ENCODE results near the gene ETS2. TPM values are rescaled to one million over a fixed set of nuclear protein-coding genes. Genes with fewer than 3 reads are reported as not detected.

The ETS2 gene
- total RNA-seq, 2 experiments from 2014 or later: 28.7 to 30.3 TPM

DNA sequence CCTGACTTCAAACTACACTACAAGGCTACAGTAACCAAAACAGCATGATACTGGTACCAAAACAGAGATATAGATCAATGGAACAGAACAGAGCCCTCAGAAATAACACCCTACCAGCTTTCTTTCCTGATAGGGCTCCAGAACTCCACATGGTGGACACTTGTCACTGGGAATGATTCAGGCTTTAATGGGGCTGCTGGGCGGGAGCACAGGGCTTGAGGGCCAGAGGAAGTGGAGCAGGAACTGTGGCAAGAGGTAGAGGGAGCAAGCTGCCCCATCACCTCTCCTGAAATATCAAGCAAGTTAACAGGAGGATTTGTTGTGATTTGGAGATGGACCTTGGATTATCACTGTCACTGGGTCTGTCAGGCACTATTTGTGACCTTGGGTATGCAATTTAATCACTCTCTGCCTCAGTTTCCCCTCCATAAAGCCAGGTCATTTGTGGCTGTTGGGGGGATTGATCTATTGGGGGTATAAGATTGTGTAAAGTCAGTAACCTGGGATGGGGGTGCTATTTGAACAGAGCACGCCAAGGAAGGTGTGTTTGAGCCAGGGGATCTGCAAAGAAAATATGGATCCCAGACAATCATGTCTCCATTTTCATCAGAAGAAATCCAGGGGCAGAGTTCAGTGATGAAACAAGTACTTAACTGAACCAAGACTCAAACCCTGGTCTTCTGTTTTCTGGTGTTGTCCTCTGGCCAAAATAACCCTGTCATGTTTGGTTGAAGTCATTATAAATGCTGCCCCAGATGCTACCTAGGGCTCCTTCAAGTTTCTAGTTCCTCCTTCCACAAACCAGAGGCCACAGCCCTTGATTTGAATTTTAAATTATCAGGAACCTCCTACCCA is 25.2 kb downstream of the ETS2 start:
- no peak overlapping the region for H3K4me3 Mint-ChIP-seq
- H3K27ac Mint-ChIP-seq: peak overlapping the region; percentile 51
- DNase-seq: no peak

GRCh38 chr21:38831526-38832467 is 26.1 kb downstream of the ETS2 start:
- peak overlapping the region; percentile 51 for H3K27ac Mint-ChIP-seq
- peak; percentile 23 for DNase-seq
- H3K9me3 Mint-ChIP-seq: no peaks in the 10 kb centered on the region
- H3K27me3 Mint-ChIP-seq: peaks cover 7% of the 10 kb centered on the region
- peaks cover 12% of the 10 kb centered on the region for H3K4me1 Mint-ChIP-seq
- H3K36me3 Mint-ChIP-seq: no peaks in the 10 kb centered on the region
- no peak overlapping the region for H3K4me3 Mint-ChIP-seq

More for the DNA sequence above, 25.2 kb downstream of the ETS2 start:
- no peaks in the 10 kb centered on the region for H3K9me3 Mint-ChIP-seq
- peaks cover under 1% of the 10 kb centered on the region for H3K36me3 Mint-ChIP-seq
- H3K27me3 Mint-ChIP-seq: peaks cover 7% of the 10 kb centered on the region
- H3K4me1 Mint-ChIP-seq: peaks cover 12% of the 10 kb centered on the region

DNA sequence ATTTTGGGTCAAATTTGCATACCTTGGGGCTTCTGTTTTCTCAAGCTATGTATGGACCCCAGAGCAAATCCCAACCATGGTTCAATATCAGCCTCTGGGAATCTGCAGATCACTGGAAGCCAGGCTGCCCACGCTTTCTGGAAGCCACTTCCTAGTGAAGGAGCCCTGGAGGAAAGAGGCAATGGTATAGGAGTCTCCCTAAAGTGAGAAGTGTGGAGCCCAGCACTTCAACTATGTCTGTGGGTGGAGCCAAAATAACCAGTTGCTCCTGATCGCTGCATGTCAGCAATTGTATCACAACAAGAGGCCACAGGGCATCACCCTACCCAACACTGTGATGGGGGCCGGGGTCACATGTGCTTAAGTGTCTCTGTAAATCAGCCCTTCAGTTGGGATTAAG is 26.9 kb downstream of the ETS2 start:
- Mint-ChIP-seq H3K4me3 (no peak overlapping the region), H3K4me1 (peaks cover 12% of the 10 kb centered on the region), H3K9me3 (no peaks in the 10 kb centered on the region), H3K27ac (no peak overlapping the region), H3K27me3 (peaks cover 7% of the 10 kb centered on the region), H3K36me3 (no peaks in the 10 kb centered on the region)
- DNase-seq: no peak

- no peaks in the 10 kb centered on the region for H3K9me3 Mint-ChIP-seq
- peaks cover 12% of the 10 kb centered on the region for H3K4me1 Mint-ChIP-seq
- H3K4me3 Mint-ChIP-seq: no peak overlapping the region
- H3K27me3 Mint-ChIP-seq: peaks cover 7% of the 10 kb centered on the region
- H3K27ac Mint-ChIP-seq: no peak overlapping the region
- H3K36me3 Mint-ChIP-seq: no peaks in the 10 kb centered on the region
- DNase-seq: no peak
Observed at GRCh38 chr21:38833117-38833516, 27.4 kb downstream of the ETS2 start.

DNA sequence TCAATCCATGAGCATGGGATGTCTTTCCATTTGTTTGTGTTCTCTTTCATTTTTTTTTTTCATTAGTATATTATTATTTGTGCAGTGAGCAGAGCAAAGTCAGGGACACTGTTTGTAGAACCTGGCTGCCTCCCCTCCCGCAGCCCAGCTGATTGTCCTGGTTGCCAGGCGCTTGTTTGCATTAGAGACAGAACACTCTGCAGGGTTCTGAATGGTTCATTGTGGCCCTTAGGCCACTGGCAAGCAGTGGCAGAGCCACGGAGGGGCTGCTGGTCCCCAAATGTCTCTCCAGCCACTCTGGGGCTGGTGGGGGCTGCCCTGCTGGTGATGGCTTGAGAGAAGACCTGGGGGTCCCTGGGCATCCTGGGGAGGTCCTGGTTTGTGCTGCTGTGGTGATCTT is 29.0 kb downstream of the ETS2 start:
- Mint-ChIP-seq H3K36me3 (no peaks in the 10 kb centered on the region), H3K4me1 (peaks cover 12% of the 10 kb centered on the region), H3K27ac (no peak overlapping the region), H3K4me3 (no peak overlapping the region), H3K27me3 (peaks cover 7% of the 10 kb centered on the region), H3K9me3 (no peaks in the 10 kb centered on the region)
- no peak for DNase-seq

DNA sequence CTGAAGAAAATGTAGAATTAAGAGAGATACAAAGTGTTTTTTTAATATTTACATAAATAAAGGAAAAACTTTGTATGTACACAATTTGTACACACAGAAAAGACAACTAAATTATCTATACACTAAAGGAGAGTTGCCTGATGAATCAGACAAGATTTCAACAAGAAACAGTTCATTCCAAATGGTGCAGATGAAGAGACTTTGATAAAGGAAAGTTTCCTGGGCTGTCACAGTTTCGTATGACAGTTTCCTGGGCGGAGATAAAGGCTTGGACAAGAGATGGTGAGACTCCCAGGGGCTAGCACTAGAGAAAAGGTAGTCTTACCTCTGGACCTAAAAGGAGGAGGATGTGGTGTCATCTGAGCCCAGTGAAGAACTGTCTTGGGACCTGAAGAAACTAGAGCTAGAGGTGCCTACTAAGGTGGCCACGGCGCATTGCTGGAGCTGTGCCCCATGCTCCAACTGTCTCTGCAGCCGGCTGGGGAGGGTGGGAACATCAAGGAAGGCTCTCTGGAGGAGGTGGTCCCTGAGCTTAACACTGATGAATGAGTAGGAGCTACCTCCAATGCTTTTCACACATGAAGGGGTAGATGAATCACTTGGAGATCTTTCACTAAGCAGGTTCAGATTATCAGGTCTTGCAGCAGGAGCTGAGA is 32.2 kb downstream of the ETS2 start:
- Mint-ChIP-seq H3K36me3 (no peaks in the 10 kb centered on the region), H3K27ac (no peak overlapping the region), H3K9me3 (no peaks in the 10 kb centered on the region), H3K4me3 (no peak overlapping the region), H3K27me3 (peaks cover 7% of the 10 kb centered on the region), H3K4me1 (peaks cover 1% of the 10 kb centered on the region)
- no peak for DNase-seq

- H3K36me3 Mint-ChIP-seq: no peaks in the 10 kb centered on the region
- no peak overlapping the region for H3K27ac Mint-ChIP-seq
- no peak for DNase-seq
- H3K27me3 Mint-ChIP-seq: peaks cover 7% of the 10 kb centered on the region
- H3K9me3 Mint-ChIP-seq: no peaks in the 10 kb centered on the region
- H3K4me3 Mint-ChIP-seq: no peak overlapping the region
- peaks cover 1% of the 10 kb centered on the region for H3K4me1 Mint-ChIP-seq
Observed at GRCh38 chr21:38838598-38839327, 33.0 kb downstream of the ETS2 start.

- H3K9me3 Mint-ChIP-seq: no peaks in the 10 kb centered on the region
Observed at GRCh38 chr21:38839328-38840286, 33.9 kb downstream of the ETS2 start.

GRCh38 chr21:38840456-38841300 is 34.9 kb downstream of the ETS2 start:
- Mint-ChIP-seq H3K4me1 (peaks cover 1% of the 10 kb centered on the region), H3K4me3 (no peak overlapping the region), H3K36me3 (no peaks in the 10 kb centered on the region), H3K9me3 (no peaks in the 10 kb centered on the region), H3K27ac (no peak overlapping the region), H3K27me3 (peaks cover under 1% of the 10 kb centered on the region)
- DNase-seq: no peak

More at GRCh38 chr21:38839328-38840286, 33.9 kb downstream of the ETS2 start:
- peaks cover 4% of the 10 kb centered on the region for H3K27me3 Mint-ChIP-seq
- no peak overlapping the region for H3K4me3 Mint-ChIP-seq
- H3K36me3 Mint-ChIP-seq: no peaks in the 10 kb centered on the region
- peaks cover 1% of the 10 kb centered on the region for H3K4me1 Mint-ChIP-seq
- no peak overlapping the region for H3K27ac Mint-ChIP-seq
- no peak for DNase-seq

DNA sequence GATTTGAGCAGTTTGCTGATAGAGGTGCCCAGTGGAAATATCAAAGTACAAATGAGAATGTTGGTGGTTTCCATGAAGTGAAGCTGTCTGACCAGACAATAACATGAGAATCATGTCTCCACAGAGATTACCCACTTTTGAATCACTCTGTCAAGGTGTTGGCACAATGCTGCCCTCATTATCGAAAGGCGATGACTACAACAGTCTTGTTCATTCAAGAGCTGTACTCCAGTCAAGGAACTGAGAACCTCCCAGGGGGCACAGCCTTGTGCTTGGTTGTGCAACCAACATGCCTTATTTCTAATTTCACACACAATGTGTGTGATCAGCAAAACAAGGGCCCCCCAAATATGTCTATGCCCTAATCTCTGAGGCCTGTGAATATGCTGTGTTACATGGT is 35.7 kb downstream of the ETS2 start:
- H3K36me3 Mint-ChIP-seq: no peaks in the 10 kb centered on the region
- no peak overlapping the region for H3K27ac Mint-ChIP-seq
- peaks cover 1% of the 10 kb centered on the region for H3K4me1 Mint-ChIP-seq
- no peaks in the 10 kb centered on the region for H3K9me3 Mint-ChIP-seq
- no peaks in the 10 kb centered on the region for H3K27me3 Mint-ChIP-seq
- H3K4me3 Mint-ChIP-seq: no peak overlapping the region
- DNase-seq: no peak

DNA sequence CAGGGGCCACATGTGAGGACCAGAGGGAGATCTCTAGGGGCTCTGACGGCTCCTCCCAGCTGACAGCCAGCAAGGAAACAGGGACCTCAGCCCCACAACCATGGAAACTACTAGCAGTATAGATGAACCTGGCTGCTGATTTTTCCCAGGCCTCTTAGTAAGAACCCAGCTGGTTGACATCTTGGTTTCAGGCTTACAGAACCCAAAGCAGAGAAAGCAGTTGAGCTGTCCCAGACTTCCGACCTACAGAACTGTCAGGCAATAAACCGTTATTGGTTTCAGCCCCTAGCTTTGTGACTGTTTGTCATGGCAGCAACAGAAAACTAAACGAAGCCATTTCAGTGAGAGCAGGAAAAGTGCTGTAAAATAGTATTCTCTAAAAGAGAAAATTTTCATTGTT is 36.4 kb downstream of the ETS2 start:
- peaks cover 1% of the 10 kb centered on the region for H3K4me1 Mint-ChIP-seq
- no peak overlapping the region for H3K4me3 Mint-ChIP-seq
- H3K27me3 Mint-ChIP-seq: no peaks in the 10 kb centered on the region
- no peak overlapping the region for H3K27ac Mint-ChIP-seq
- DNase-seq: no peak
- no peaks in the 10 kb centered on the region for H3K9me3 Mint-ChIP-seq
- H3K36me3 Mint-ChIP-seq: no peaks in the 10 kb centered on the region

GRCh38 chr21:38843379-38843778 is 37.6 kb downstream of the ETS2 start:
- Mint-ChIP-seq H3K27me3 (no peaks in the 10 kb centered on the region), H3K36me3 (no peaks in the 10 kb centered on the region), H3K4me1 (peaks cover 1% of the 10 kb centered on the region), H3K9me3 (no peaks in the 10 kb centered on the region), H3K4me3 (no peak overlapping the region), H3K27ac (no peak overlapping the region)
- no peak for DNase-seq
